Measurements from ENCODE around the gene TMEM213. TPM values are rescaled to one million over a fixed set of nuclear protein-coding genes. Genes with fewer than 3 reads are reported as not detected.

Gene TMEM213
- total and polyA plus RNA-seq, 10 of the 15 experiments (the other 5 are each of a cell fraction or from before 2014, with no cell fraction given): not detected

- no peak overlapping the region for H3K4me3 ChIP-seq
- no peak overlapping the region for H3K9ac ChIP-seq (ENCODE audit: control insufficient read depth, insufficient read depth, low read length)
- FAIRE-seq: no peak
- H3K9me3 ChIP-seq (replicated peaks; ENCODE audit: control insufficient read depth, insufficient read depth, low read length): no peaks in the 10 kb centered on the region
- TF ChIP-seq POLR2AphosphoS2 (IDR thresholded peaks at IDR 0.05; ENCODE audit: low read depth, low read length) (no peak), RBBP5 (conservative IDR thresholded peaks at IDR 0.05) (no peak), ELK1 (IDR thresholded peaks at IDR 0.05; ENCODE audit: low read depth, low read length) (no peak), CTCF (IDR thresholded peaks at IDR 0.05 in 2 of 3, conservative IDR thresholded peaks at IDR 0.05 in 1 of 3; ENCODE audit: control insufficient read depth in 2 of 3, extremely low read depth in 1 of 3, insufficient read depth in 1 of 3, low read depth in 3 of 3, low read length in 3 of 3) (no peak), KLF5 (IDR thresholded peaks at IDR 0.05; ENCODE audit: partially characterized antibody) (no peak), PAX8 (IDR thresholded peaks at IDR 0.05) (no peak), SIX5 (IDR thresholded peaks at IDR 0.05; ENCODE audit: low read depth, low read length, severe bottlenecking) (no peak), EZH2 (IDR thresholded peaks at IDR 0.05; ENCODE audit: borderline replicate concordance, control insufficient read depth, low read depth, low read length) (no peak), ESRRA (IDR thresholded peaks at IDR 0.05; ENCODE audit: low read length) (no peak), SUPT20H (IDR thresholded peaks at IDR 0.05; ENCODE audit: borderline replicate concordance, control insufficient read depth, low read depth, low read length) (no peak), CEBPZ (IDR thresholded peaks at IDR 0.05; ENCODE audit: low read depth, low read length) (no peak), HDAC2 (IDR thresholded peaks at IDR 0.05) (no peak)
- no peaks in the 10 kb centered on the region for H3K27me3 ChIP-seq (replicated peaks in 1 of 2; ENCODE audit: control insufficient read depth in 2 of 2, insufficient read depth in 2 of 2, low read length in 1 of 2)
- H3K36me3 ChIP-seq (ENCODE audit: control insufficient read depth in 2 of 2, insufficient read depth in 2 of 2, low read length in 1 of 2): no peaks in the 10 kb centered on the region
- 67% methylated on average over 11 of the region's 11 CpGs for WGBS (ENCODE audit: insufficient coverage, insufficient replicate concordance, low lambda C conversion rate, missing lambda C conversion rate)
- no peaks in the 10 kb centered on the region for H3K79me2 ChIP-seq (ENCODE audit: control insufficient read depth, insufficient read depth, low read length)
- H2AFZ ChIP-seq (ENCODE audit: control insufficient read depth, low read depth, low read length): no peak overlapping the region
- in situ Hi-C loops (cut with MboI): no loop called here
- CTCF ChIA-PET: no interaction called here
- no peaks in the 10 kb centered on the region for H4K20me1 ChIP-seq (ENCODE audit: control insufficient read depth, insufficient read depth)
- RAD21 ChIA-PET (ENCODE audit: unreplicated experiment): no interaction called here
- ATAC-seq: no peak
- intact Hi-C loops (cut with micrococcal nuclease; ENCODE audit: unreplicated experiment): no loop called here
- SMC1A ChIA-PET (ENCODE audit: uncharacterized antibody, unreplicated experiment): no interaction called here
- DNase-seq (ENCODE audit: low read depth, low spot score): no peak
- no peak overlapping the region for H3K4me2 ChIP-seq (ENCODE audit: control insufficient read depth, insufficient read depth)
- POLR2A ChIA-PET: no interaction called here
- no TSS peak for BruUV-seq (replicated peaks)
- no peaks in the 10 kb centered on the region for H3K4me1 ChIP-seq (ENCODE audit: control insufficient read depth, insufficient read depth, low read length)
- no peak overlapping the region for H3K27ac ChIP-seq (ENCODE audit: control insufficient read depth, insufficient read depth)
Observed at GRCh38 chr7:138822867-138823535, 25.2 kb downstream of the TMEM213 start.
